Glutamatergic neuron (in vitro differentiated cells): ENCODE measurements around the gene FNIP2. TPM values are rescaled to one million over a fixed set of nuclear protein-coding genes. Genes with fewer than 3 reads are reported as not detected.

Source experiments
- DNase-seq: peaks from one replicate; pipeline ENCODE4 v3.0.0; 2022
- H3K27ac Mint-ChIP-seq: one replicate; pipeline ENCODE4 v1.8.0; 2020; ENCODE audit warnings: mild to moderate bottlenecking, mixed read lengths, inconsistent platforms; ENCODE audit not compliant: unreplicated experiment
- H3K27me3 Mint-ChIP-seq: one replicate; pipeline ENCODE4 v1.8.0; 2020; ENCODE audit warnings: mild to moderate bottlenecking, moderate library complexity, mixed read lengths, inconsistent platforms; ENCODE audit not compliant: unreplicated experiment
- H3K36me3 Mint-ChIP-seq: one replicate; pipeline ENCODE4 v1.8.0; 2020; ENCODE audit warnings: mild to moderate bottlenecking, mixed read lengths, inconsistent platforms; ENCODE audit not compliant: unreplicated experiment
- H3K4me1 Mint-ChIP-seq: one replicate; pipeline ENCODE4 v1.8.0; 2020; ENCODE audit warnings: mild to moderate bottlenecking, low read depth, mixed read lengths, inconsistent platforms; ENCODE audit not compliant: unreplicated experiment
- H3K4me3 Mint-ChIP-seq: one replicate; pipeline ENCODE4 v1.8.0; 2020; ENCODE audit warnings: mild to moderate bottlenecking, mixed read lengths, inconsistent platforms; ENCODE audit not compliant: unreplicated experiment
- H3K9me3 Mint-ChIP-seq: one replicate; pipeline ENCODE4 v1.8.0; 2020; ENCODE audit warnings: mild to moderate bottlenecking, moderate library complexity, mixed read lengths, inconsistent platforms; ENCODE audit not compliant: unreplicated experiment
- CTCF ChIP-seq: fragments of 200-600 bp; sonication (generic); IDR thresholded peaks from one replicate; pipeline ENCODE4 v1.5.0; 2021; ENCODE audit not compliant: partially characterized antibody, unreplicated experiment
- total RNA-seq: library from RNA; stranded (reverse); fragmentation: NEBNext Ultra II Directional; extraction: Animal tissue kit (Norgen Biotek cat#: 25700); gene quantifications from one replicate; pipeline ENCODE4 v1.2.1, GENCODE V29; 2021; ENCODE audit not compliant: unreplicated experiment

Gene FNIP2
- total RNA-seq, 1 donor from 2014 or later = 53.2 TPM

GRCh38 chr4:158856852-158857251 is 88.0 kb downstream of the FNIP2 start:
- no peak for DNase-seq
- peak; percentile 35 for TF ChIP-seq CTCF

GRCh38 chr4:158857951-158858350 is 89.1 kb downstream of the FNIP2 start:
- H3K27ac Mint-ChIP-seq = no peak overlapping the region

More at GRCh38 chr4:158856852-158857251, 88.0 kb downstream of the FNIP2 start:
- no peaks in the 10 kb centered on the region for H3K36me3 Mint-ChIP-seq
- no peaks in the 10 kb centered on the region for H3K9me3 Mint-ChIP-seq
- peaks cover 2% of the 10 kb centered on the region for H3K27me3 Mint-ChIP-seq
- H3K4me3 Mint-ChIP-seq = no peak overlapping the region
- no peak overlapping the region for H3K27ac Mint-ChIP-seq
- H3K4me1 Mint-ChIP-seq = no peaks in the 10 kb centered on the region

GRCh38 chr4:158858410-158859199 is 89.8 kb downstream of the FNIP2 start:
- TF ChIP-seq CTCF = no peak
- no peak overlapping the region for H3K27ac Mint-ChIP-seq
- no peaks in the 10 kb centered on the region for H3K9me3 Mint-ChIP-seq
- no peaks in the 10 kb centered on the region for H3K4me1 Mint-ChIP-seq
- no peak for DNase-seq
- H3K27me3 Mint-ChIP-seq = peaks cover 2% of the 10 kb centered on the region
- peaks cover 4% of the 10 kb centered on the region for H3K36me3 Mint-ChIP-seq
- no peak overlapping the region for H3K4me3 Mint-ChIP-seq

More at GRCh38 chr4:158857951-158858350, 89.1 kb downstream of the FNIP2 start:
- Mint-ChIP-seq H3K9me3 (no peaks in the 10 kb centered on the region), H3K4me1 (no peaks in the 10 kb centered on the region), H3K27me3 (peaks cover 2% of the 10 kb centered on the region), H3K36me3 (peaks cover 4% of the 10 kb centered on the region), H3K4me3 (no peak overlapping the region)
- no peak for TF ChIP-seq CTCF
- no peak for DNase-seq

- H3K27ac Mint-ChIP-seq = no peak overlapping the region
- peaks cover 4% of the 10 kb centered on the region for H3K36me3 Mint-ChIP-seq
- H3K9me3 Mint-ChIP-seq = no peaks in the 10 kb centered on the region
- DNase-seq = no peak
- no peak overlapping the region for H3K4me3 Mint-ChIP-seq
- TF ChIP-seq CTCF = no peak
- no peaks in the 10 kb centered on the region for H3K4me1 Mint-ChIP-seq
- peaks cover 4% of the 10 kb centered on the region for H3K27me3 Mint-ChIP-seq
Observed at GRCh38 chr4:158859661-158860060, 90.8 kb downstream of the FNIP2 start.

- Mint-ChIP-seq H3K27me3 (peaks cover 3% of the 10 kb centered on the region), H3K27ac (no peak overlapping the region), H3K4me1 (peaks cover 5% of the 10 kb centered on the region), H3K9me3 (no peaks in the 10 kb centered on the region), H3K36me3 (peaks cover 4% of the 10 kb centered on the region), H3K4me3 (no peak overlapping the region)
- DNase-seq = no peak
- no peak for TF ChIP-seq CTCF
Observed at GRCh38 chr4:158860856-158861255, 92.0 kb downstream of the FNIP2 start.
